HepG2 (cell line): Measurements from ENCODE around the gene LPIN3. TPM values are rescaled to one million over a fixed set of nuclear protein-coding genes. Genes with fewer than 3 reads are reported as not detected.

Source experiments
- ATM ChIP-seq: fragments of 450-650 bp; IDR thresholded peaks from 2 replicates; pipeline ENCODE4 v1.7.1; 2017; ENCODE audit warnings: mild to moderate bottlenecking, borderline replicate concordance
- GABPB1 ChIP-seq: IDR thresholded peaks from 2 replicates; pipeline ENCODE4 v1.6.1; 2016; ENCODE audit warnings: mild to moderate bottlenecking, missing genetic modification reagents, moderate library complexity, missing compliant biosample characterization
- HES4 ChIP-seq: sonication (generic); formaldehyde crosslinking; IDR thresholded peaks from 2 replicates; pipeline ENCODE4 v1.9.0; 2021; ENCODE audit warnings: mild to moderate bottlenecking, missing genetic modification reagents, borderline replicate concordance
- HINFP ChIP-seq: sonication (generic); formaldehyde crosslinking; IDR thresholded peaks from 2 replicates; pipeline ENCODE4 v1.4.0; 2020; ENCODE audit warnings: low read depth, mild to moderate bottlenecking, missing genetic modification reagents
- PRDM15 ChIP-seq: sonication (generic); formaldehyde crosslinking; IDR thresholded peaks from 2 replicates; pipeline ENCODE4 v1.4.0; 2020; ENCODE audit warnings: missing genetic modification reagents
- RARA ChIP-seq: IDR thresholded peaks from 2 replicates; pipeline ENCODE4 v1.6.1; 2016; ENCODE audit warnings: missing genetic modification reagents, missing compliant biosample characterization
- SETDB1 ChIP-seq: sonication (generic); formaldehyde crosslinking; IDR thresholded peaks from 2 replicates; pipeline ENCODE4 v1.5.1; 2020; ENCODE audit warnings: missing genetic modification reagents, mild to moderate bottlenecking, borderline replicate concordance
- ZFP82 ChIP-seq: sonication (generic); formaldehyde crosslinking; IDR thresholded peaks from 2 replicates; pipeline ENCODE4 v1.5.1; 2020; ENCODE audit warnings: mild to moderate bottlenecking, missing genetic modification reagents, borderline replicate concordance
- ZNF576 ChIP-seq: sonication (generic); formaldehyde crosslinking; IDR thresholded peaks from 2 replicates; pipeline ENCODE4 v1.4.0; 2020; ENCODE audit warnings: mild to moderate bottlenecking, missing genetic modification reagents
- ZNF619 ChIP-seq: sonication (generic); formaldehyde crosslinking; IDR thresholded peaks from 2 replicates; pipeline ENCODE4 v1.4.0; 2020; ENCODE audit warnings: mild to moderate bottlenecking, missing genetic modification reagents
- ZNF850 ChIP-seq: sonication (generic); formaldehyde crosslinking; conservative IDR thresholded peaks from 2 replicates; pipeline ENCODE4 v1.9.0; 2021; ENCODE audit warnings: mild to moderate bottlenecking, missing genetic modification reagents
- ZSCAN29 ChIP-seq: sonication (generic); formaldehyde crosslinking; conservative IDR thresholded peaks from 2 replicates; pipeline ENCODE4 v1.4.0; 2020; ENCODE audit warnings: mild to moderate bottlenecking, missing genetic modification reagents
- polyA plus RNA-seq, 8 experiments: library from polyadenylated mRNA; depleted of rRNA in 3 of 8; stranded (reverse) in 7 of 8; unstranded in 1 of 8; fragments of >200 nt; fragmentation: Illumina TruSeq in 4 of 8; extraction: Trizol in 4 of 8; gene quantifications; 2 replicates each; pipeline versions ENCODE4 v1.2.1 to v1.2.3, GENCODE V29; 2011 to 2016; ENCODE audit warnings: low read depth in 4 of 8, missing spikeins in 1 of 8, mixed read lengths in 1 of 8; ENCODE audit not compliant: insufficient read depth in 1 of 8
- total RNA-seq, 5 experiments: library from RNA; depleted of rRNA; stranded (reverse); fragments of >200 nt; fragmentation: Illumina TruSeq; extraction: Trizol; gene quantifications; 2 replicates each; pipeline ENCODE4 v1.2.3, GENCODE V29; 2016; ENCODE audit warnings: low read depth in 1 of 5
- TF ChIP-seq, protein P1 (sequence below): sonication (generic); formaldehyde crosslinking; IDR thresholded peaks from 2 replicates; pipeline ENCODE4 v1.4.0; 2020; ENCODE audit warnings: missing genetic modification reagents
- TF ChIP-seq, protein P2 (sequence below): sonication (generic); formaldehyde crosslinking; IDR thresholded peaks from 2 replicates; pipeline ENCODE4 v1.5.1; 2020; ENCODE audit warnings: mild to moderate bottlenecking, missing genetic modification reagents, borderline replicate concordance

The LPIN3 gene
- total and polyA plus RNA-seq, 2 of the 13 experiments (the other 11 are each of a cell fraction or from before 2014, with no cell fraction given), result 14.2 to 28.6 TPM

GRCh38 chr20:41340327-41341055 lies at the start of gene LPIN3 (continued):
- TF ChIP-seq ZSCAN29 (CRISPR knock-in tag) (peak; percentile 57; the same call in 1 of the 2 replicates), HINFP (CRISPR knock-in tag) (peak; percentile 56; the same call in 1 of the 2 replicates), ZNF619 (CRISPR knock-in tag) (0 out of 2 replicates have a peak, but pooled peaks have one; percentile 74), PRDM15 (CRISPR knock-in tag) (peak; percentile 85), ZNF576 (0 out of 2 replicates have a peak, but pooled peaks have one; percentile 10), SETDB1 (CRISPR knock-in tag) (no peak), ZNF850 (peak; percentile 90; the same call in 1 of the 2 replicates), ATM (no peak), HES4 (peak; percentile 89), GABPB1 (CRISPR knock-in tag) (peak; percentile 72), ZFP82 (CRISPR knock-in tag) (peak; percentile 97), RARA (peak; percentile 53)
- TF ChIP-seq, protein P1, sequence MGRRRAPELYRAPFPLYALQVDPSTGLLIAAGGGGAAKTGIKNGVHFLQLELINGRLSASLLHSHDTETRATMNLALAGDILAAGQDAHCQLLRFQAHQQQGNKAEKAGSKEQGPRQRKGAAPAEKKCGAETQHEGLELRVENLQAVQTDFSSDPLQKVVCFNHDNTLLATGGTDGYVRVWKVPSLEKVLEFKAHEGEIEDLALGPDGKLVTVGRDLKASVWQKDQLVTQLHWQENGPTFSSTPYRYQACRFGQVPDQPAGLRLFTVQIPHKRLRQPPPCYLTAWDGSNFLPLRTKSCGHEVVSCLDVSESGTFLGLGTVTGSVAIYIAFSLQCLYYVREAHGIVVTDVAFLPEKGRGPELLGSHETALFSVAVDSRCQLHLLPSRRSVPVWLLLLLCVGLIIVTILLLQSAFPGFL (CRISPR knock-in tag), result no peak
- TF ChIP-seq, protein P2, sequence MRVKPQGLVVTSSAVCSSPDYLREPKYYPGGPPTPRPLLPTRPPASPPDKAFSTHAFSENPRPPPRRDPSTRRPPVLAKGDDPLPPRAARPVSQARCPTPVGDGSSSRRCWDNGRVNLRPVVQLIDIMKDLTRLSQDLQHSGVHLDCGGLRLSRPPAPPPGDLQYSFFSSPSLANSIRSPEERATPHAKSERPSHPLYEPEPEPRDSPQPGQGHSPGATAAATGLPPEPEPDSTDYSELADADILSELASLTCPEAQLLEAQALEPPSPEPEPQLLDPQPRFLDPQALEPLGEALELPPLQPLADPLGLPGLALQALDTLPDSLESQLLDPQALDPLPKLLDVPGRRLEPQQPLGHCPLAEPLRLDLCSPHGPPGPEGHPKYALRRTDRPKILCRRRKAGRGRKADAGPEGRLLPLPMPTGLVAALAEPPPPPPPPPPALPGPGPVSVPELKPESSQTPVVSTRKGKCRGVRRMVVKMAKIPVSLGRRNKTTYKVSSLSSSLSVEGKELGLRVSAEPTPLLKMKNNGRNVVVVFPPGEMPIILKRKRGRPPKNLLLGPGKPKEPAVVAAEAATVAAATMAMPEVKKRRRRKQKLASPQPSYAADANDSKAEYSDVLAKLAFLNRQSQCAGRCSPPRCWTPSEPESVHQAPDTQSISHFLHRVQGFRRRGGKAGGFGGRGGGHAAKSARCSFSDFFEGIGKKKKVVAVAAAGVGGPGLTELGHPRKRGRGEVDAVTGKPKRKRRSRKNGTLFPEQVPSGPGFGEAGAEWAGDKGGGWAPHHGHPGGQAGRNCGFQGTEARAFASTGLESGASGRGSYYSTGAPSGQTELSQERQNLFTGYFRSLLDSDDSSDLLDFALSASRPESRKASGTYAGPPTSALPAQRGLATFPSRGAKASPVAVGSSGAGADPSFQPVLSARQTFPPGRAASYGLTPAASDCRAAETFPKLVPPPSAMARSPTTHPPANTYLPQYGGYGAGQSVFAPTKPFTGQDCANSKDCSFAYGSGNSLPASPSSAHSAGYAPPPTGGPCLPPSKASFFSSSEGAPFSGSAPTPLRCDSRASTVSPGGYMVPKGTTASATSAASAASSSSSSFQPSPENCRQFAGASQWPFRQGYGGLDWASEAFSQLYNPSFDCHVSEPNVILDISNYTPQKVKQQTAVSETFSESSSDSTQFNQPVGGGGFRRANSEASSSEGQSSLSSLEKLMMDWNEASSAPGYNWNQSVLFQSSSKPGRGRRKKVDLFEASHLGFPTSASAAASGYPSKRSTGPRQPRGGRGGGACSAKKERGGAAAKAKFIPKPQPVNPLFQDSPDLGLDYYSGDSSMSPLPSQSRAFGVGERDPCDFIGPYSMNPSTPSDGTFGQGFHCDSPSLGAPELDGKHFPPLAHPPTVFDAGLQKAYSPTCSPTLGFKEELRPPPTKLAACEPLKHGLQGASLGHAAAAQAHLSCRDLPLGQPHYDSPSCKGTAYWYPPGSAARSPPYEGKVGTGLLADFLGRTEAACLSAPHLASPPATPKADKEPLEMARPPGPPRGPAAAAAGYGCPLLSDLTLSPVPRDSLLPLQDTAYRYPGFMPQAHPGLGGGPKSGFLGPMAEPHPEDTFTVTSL (CRISPR knock-in tag), result peak; percentile 34; the same call in 1 of the 2 replicates
